HUES64 (cell line): ENCODE results near the gene UTF1. TPM values are rescaled to one million over a fixed set of nuclear protein-coding genes. Genes with fewer than 3 reads are reported as not detected.
A peak's percentile ranks its signal among the peaks of the same experiment; 100 is the strongest.

Experiments
- H3K27ac ChIP-seq: 2 replicates; pipeline ENCODE4 v1.7.0; 2013; ENCODE audit warnings: low read depth, low read length, inconsistent platforms
- H3K27me3 ChIP-seq: 2 replicates; pipeline ENCODE4 v1.6.1; 2013; ENCODE audit warnings: mild to moderate bottlenecking, low read length; ENCODE audit not compliant: insufficient read depth
- H3K36me3 ChIP-seq: 2 replicates; pipeline ENCODE4 v1.6.1; 2013; ENCODE audit warnings: mild to moderate bottlenecking, low read length; ENCODE audit not compliant: insufficient read depth
- H3K4me1 ChIP-seq: 2 replicates; pipeline ENCODE4 v1.6.1; 2013; ENCODE audit warnings: mild to moderate bottlenecking, low read length, moderate library complexity; ENCODE audit not compliant: insufficient read depth
- H3K4me3 ChIP-seq: 2 replicates; pipeline ENCODE4 v1.5.1; 2013; ENCODE audit warnings: mild to moderate bottlenecking, low read length, moderate library complexity
- H3K9ac ChIP-seq: 2 replicates; pipeline ENCODE4 v1.6.1; 2013; ENCODE audit warnings: mild to moderate bottlenecking, low read depth, low read length
- H3K9me3 ChIP-seq: 2 replicates; pipeline ENCODE4 v1.6.1; 2013; ENCODE audit warnings: low read depth, low read length; ENCODE audit not compliant: insufficient read depth
- WGBS: fragments of 150-250, 120-280 bp; methylation state at CpG from one replicate; pipeline ENCODE4 v1.1.7; 2013; ENCODE audit warnings: missing lambda C conversion rate; 5-methylcytosine and 5-hydroxymethylcytosine counted together
- polyA plus RNA-seq, 2 experiments: library from polyadenylated mRNA; stranded (reverse); fragments of 50-300 nt; gene quantifications; one replicate each; pipeline ENCODE4 v1.2.3, GENCODE V29; 2013

The UTF1 gene, protein sequence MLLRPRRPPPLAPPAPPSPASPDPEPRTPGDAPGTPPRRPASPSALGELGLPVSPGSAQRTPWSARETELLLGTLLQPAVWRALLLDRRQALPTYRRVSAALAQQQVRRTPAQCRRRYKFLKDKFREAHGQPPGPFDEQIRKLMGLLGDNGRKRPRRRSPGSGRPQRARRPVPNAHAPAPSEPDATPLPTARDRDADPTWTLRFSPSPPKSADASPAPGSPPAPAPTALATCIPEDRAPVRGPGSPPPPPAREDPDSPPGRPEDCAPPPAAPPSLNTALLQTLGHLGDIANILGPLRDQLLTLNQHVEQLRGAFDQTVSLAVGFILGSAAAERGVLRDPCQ
- polyA plus RNA-seq (2013, experiment 1 of 2), result 9.1 TPM
- 10.8 TPM for polyA plus RNA-seq (2013, experiment 2 of 2)

- Histone ChIP-seq H3K4me3 (peak within 1 kb of the TSS; percentile 47), H3K9ac (peak within 1 kb of the TSS; percentile 24; the same call in 1 of the 2 replicates), H3K4me1 (no peaks in the 10 kb centered on the region; the same call in 1 of the 2 replicates), H3K36me3 (no peaks in the 10 kb centered on the region), H3K27me3 (peaks cover 63% of the 10 kb centered on the region), H3K27ac (no peak within 1 kb of the TSS), H3K9me3 (no peaks in the 10 kb centered on the region)
- under 1% methylated on average over 49 of the region's 49 CpGs for WGBS
These were observed at the start of gene UTF1 for GRCh38 chr10:133230044-133230361. UTF1 (plus strand) TSS chr10:133230217; CDS start chr10:133230289, 72 bp downstream.

DNA sequence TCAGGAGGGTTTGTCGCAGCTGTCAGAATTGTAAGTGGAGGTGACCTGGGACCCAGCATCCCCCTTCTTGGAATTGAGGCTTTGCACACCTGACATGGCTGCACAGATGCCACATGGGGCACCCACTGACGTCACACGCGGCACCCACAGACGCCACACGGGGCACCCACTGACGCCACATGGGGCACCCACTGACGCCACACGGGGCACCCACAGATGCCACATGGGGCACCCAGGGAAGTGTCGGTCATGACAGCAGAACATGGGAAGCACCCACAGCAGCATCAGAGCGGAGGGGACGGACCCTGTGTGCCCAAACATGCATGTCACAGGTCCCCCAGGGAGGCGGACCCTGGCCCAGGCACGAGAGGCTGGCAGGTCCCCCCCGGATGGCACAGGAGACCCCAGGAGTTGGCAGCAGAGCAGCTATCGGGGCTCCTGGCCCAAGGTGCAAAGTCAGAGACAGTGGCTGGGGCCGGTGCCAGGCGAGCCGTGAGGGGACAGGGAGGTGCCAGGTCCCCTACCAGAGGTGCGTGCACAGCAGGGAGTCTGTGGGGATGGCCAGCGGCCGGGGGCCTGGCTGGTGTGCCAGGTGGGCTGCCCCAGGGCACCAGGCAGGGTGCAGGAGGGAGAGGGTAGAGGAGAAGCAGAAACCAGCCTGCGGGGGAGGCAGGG is 48.9 kb upstream of the UTF1 start:
- 95% methylated on average over 23 of the region's 23 CpGs for WGBS
- no peak overlapping the region for H3K4me3 ChIP-seq

DNA sequence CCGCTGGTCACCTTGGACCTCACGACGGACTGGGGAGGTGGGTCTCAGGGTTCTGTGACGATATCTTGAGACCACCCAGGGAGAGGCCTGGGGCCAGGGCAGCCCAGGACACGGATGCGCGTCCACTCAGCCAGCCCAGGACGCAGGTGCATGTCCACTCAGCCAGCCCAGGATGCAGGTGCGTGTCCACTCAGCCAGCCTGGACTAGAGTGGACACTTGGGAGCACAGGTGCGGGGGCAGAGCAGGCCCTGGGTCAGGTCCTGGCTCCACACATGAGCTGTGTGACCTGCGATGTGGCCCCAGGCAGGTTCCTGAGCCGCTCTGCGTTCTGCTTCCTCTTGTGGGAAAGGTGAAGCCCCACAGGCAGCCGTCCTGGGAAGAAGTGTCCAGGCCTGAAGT is 47.8 kb upstream of the UTF1 start:
- Histone ChIP-seq H3K4me3 (no peak overlapping the region), H3K4me1 (no peaks in the 10 kb centered on the region), H3K36me3 (peaks cover 6% of the 10 kb centered on the region; the same call in 1 of the 2 replicates), H3K9me3 (peaks cover 6% of the 10 kb centered on the region; the same call in 1 of the 2 replicates), H3K27ac (no peak overlapping the region), H3K27me3 (no peaks in the 10 kb centered on the region), H3K9ac (no peak overlapping the region)
- WGBS, result 81% methylated on average over 14 of the region's 14 CpGs

More for the DNA sequence above, 48.9 kb upstream of the UTF1 start:
- Histone ChIP-seq H3K36me3 (peaks cover 6% of the 10 kb centered on the region; the same call in 1 of the 2 replicates), H3K27me3 (no peaks in the 10 kb centered on the region), H3K4me1 (no peaks in the 10 kb centered on the region), H3K27ac (no peak overlapping the region), H3K9ac (no peak overlapping the region), H3K9me3 (peaks cover 6% of the 10 kb centered on the region; the same call in 1 of the 2 replicates)

GRCh38 chr10:133182791-133183645 is 47.0 kb upstream of the UTF1 start:
- no peak overlapping the region for H3K4me3 ChIP-seq
- no peaks in the 10 kb centered on the region for H3K9me3 ChIP-seq
- H3K27ac ChIP-seq, result no peak overlapping the region
- no peaks in the 10 kb centered on the region for H3K27me3 ChIP-seq
- H3K36me3 ChIP-seq, result peaks cover 6% of the 10 kb centered on the region; the same call in 1 of the 2 replicates
- WGBS, result 97% methylated on average over 66 of the region's 66 CpGs
- no peak overlapping the region for H3K9ac ChIP-seq
- H3K4me1 ChIP-seq, result no peaks in the 10 kb centered on the region

- no peak overlapping the region for H3K27ac ChIP-seq
- no peaks in the 10 kb centered on the region for H3K4me1 ChIP-seq
- no peak overlapping the region for H3K4me3 ChIP-seq
- H3K9me3 ChIP-seq, result no peaks in the 10 kb centered on the region
- 89% methylated on average over 21 of the region's 21 CpGs for WGBS
- H3K9ac ChIP-seq, result no peak overlapping the region
- H3K36me3 ChIP-seq, result peaks cover 6% of the 10 kb centered on the region; the same call in 1 of the 2 replicates
- no peaks in the 10 kb centered on the region for H3K27me3 ChIP-seq
These were observed 46.2 kb upstream of the UTF1 start for GRCh38 chr10:133183646-133184378.

- H3K27me3 ChIP-seq, result no peaks in the 10 kb centered on the region
- no peaks in the 10 kb centered on the region for H3K4me1 ChIP-seq
- no peak overlapping the region for H3K9ac ChIP-seq
- 81% methylated on average over 23 of the region's 23 CpGs for WGBS
- no peak overlapping the region for H3K4me3 ChIP-seq
- H3K9me3 ChIP-seq, result no peaks in the 10 kb centered on the region
- H3K36me3 ChIP-seq, result peaks cover 6% of the 10 kb centered on the region; the same call in 1 of the 2 replicates
- no peak overlapping the region for H3K27ac ChIP-seq
These were observed 45.3 kb upstream of the UTF1 start for GRCh38 chr10:133184591-133185244.

GRCh38 chr10:133185421-133185820 is 44.6 kb upstream of the UTF1 start:
- no peaks in the 10 kb centered on the region for H3K9me3 ChIP-seq
- 81% methylated on average over 10 of the region's 11 CpGs for WGBS
- no peak overlapping the region for H3K9ac ChIP-seq
- no peaks in the 10 kb centered on the region for H3K4me1 ChIP-seq
- peaks cover 6% of the 10 kb centered on the region; the same call in 1 of the 2 replicates for H3K36me3 ChIP-seq
- H3K4me3 ChIP-seq, result no peak overlapping the region
- H3K27me3 ChIP-seq, result no peaks in the 10 kb centered on the region
- H3K27ac ChIP-seq, result no peak overlapping the region

- 84% methylated on average over 26 of the region's 27 CpGs for WGBS
- Histone ChIP-seq H3K4me3 (no peak overlapping the region), H3K36me3 (peaks cover 9% of the 10 kb centered on the region; the same call in 1 of the 2 replicates), H3K9ac (no peak overlapping the region), H3K27me3 (no peaks in the 10 kb centered on the region), H3K27ac (no peak overlapping the region), H3K4me1 (no peaks in the 10 kb centered on the region), H3K9me3 (no peaks in the 10 kb centered on the region)
These were observed 44.1 kb upstream of the UTF1 start for GRCh38 chr10:133185916-133186315.

GRCh38 chr10:133186416-133187090 is 43.5 kb upstream of the UTF1 start:
- H3K9me3 ChIP-seq, result no peaks in the 10 kb centered on the region
- WGBS, result 94% methylated on average over 34 of the region's 34 CpGs
- no peaks in the 10 kb centered on the region for H3K4me1 ChIP-seq
- H3K27ac ChIP-seq, result no peak overlapping the region
- no peak overlapping the region for H3K4me3 ChIP-seq
- peaks cover 9% of the 10 kb centered on the region; the same call in 1 of the 2 replicates for H3K36me3 ChIP-seq
- H3K27me3 ChIP-seq, result no peaks in the 10 kb centered on the region
- no peak overlapping the region for H3K9ac ChIP-seq
